ENCODE measurements around the gene PRRG2.

PRRG2 gene

GRCh38 chr19:49556412-49557398, 24.4 kb upstream of the PRRG2 start:
- TF ChIP-seq ZBTB7A (tag by site-specific recombination; IDR thresholded peaks at IDR 0.05; ENCODE audit: low read depth): 0 out of 2 replicates have a peak, but pooled peaks have one; percentile 26
- TF ChIP-seq ZNF501 (tag by site-specific recombination; IDR thresholded peaks at IDR 0.05): no peak
- TF ChIP-seq OVOL3 (tag by site-specific recombination; IDR thresholded peaks at IDR 0.05): no peak
- no peak for TF ChIP-seq ZXDB (tag by site-specific recombination; IDR thresholded peaks at IDR 0.05)
- TF ChIP-seq KLF10 (tag by site-specific recombination; IDR thresholded peaks at IDR 0.05): no peak
- TF ChIP-seq ZNF548 (tag by site-specific recombination; IDR thresholded peaks at IDR 0.05): no peak
- TF ChIP-seq BCL11A (tag by site-specific recombination; IDR thresholded peaks at IDR 0.05; ENCODE audit: low read depth): no peak
- 0 out of 2 replicates have a peak, but pooled peaks have one; percentile 33 for TF ChIP-seq ZNF580 (tag by site-specific recombination; IDR thresholded peaks at IDR 0.05)
- TF ChIP-seq ZNF174 (tag by site-specific recombination; IDR thresholded peaks at IDR 0.05): no peak
- no peak for TF ChIP-seq ZFHX2 (tag by site-specific recombination; conservative IDR thresholded peaks at IDR 0.05)
- no peak for TF ChIP-seq ZNF112 (tag by site-specific recombination; IDR thresholded peaks at IDR 0.05)
- no peak for TF ChIP-seq TCF7L2 (IDR thresholded peaks at IDR 0.05; ENCODE audit: borderline replicate concordance, low read depth, low read length)
- no peak for TF ChIP-seq ZNF404 (tag by site-specific recombination; IDR thresholded peaks at IDR 0.05)
- no peak for TF ChIP-seq ZFP3 (tag by site-specific recombination; IDR thresholded peaks at IDR 0.05; ENCODE audit: low read depth)
- TF ChIP-seq HOXC10 (CRISPR knock-in tag; IDR thresholded peaks at IDR 0.05): no peak
- TF ChIP-seq, protein P1, sequence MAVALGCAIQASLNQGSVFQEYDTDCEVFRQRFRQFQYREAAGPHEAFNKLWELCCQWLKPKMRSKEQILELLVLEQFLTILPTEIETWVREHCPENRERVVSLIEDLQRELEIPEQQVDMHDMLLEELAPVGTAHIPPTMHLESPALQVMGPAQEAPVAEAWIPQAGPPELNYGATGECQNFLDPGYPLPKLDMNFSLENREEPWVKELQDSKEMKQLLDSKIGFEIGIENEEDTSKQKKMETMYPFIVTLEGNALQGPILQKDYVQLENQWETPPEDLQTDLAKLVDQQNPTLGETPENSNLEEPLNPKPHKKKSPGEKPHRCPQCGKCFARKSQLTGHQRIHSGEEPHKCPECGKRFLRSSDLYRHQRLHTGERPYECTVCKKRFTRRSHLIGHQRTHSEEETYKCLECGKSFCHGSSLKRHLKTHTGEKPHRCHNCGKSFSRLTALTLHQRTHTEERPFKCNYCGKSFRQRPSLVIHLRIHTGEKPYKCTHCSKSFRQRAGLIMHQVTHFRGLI (tag by site-specific recombination; IDR thresholded peaks at IDR 0.05): 0 out of 2 replicates have a peak, but pooled peaks have one; percentile 50
- no peaks in the 10 kb centered on the region; the same call in 1 of the 2 replicates for H3K4me1 ChIP-seq (ENCODE audit: control insufficient read depth, insufficient read depth, low read length)
- no peaks in the 10 kb centered on the region for H3K9me3 ChIP-seq (ENCODE audit: control insufficient read depth, insufficient read depth, low read depth, low read length)
- no peak overlapping the region for H3K4me3 ChIP-seq (ENCODE audit: low read depth, low read length)
- H3K27ac ChIP-seq (ENCODE audit: extremely low read depth, low read depth, low read length): no peak overlapping the region
- POLR2A ChIA-PET: interaction anchor here (0.6 kb wide), 1 partner anchor 61 kb away, joined by 3 read pairs; no protein-coding TSS in a partner anchor
- CTCF ChIA-PET: interaction anchor here (2.0 to 10.6 kb wide), 2 partner anchors 10 to 15 kb away, joined by 11 to 99 read pairs; no protein-coding TSS in a partner anchor
- peaks cover 33 to 65% of the 10 kb centered on the region in 2 experiments for H3K36me3 ChIP-seq (ENCODE audit: control insufficient read depth in 2 of 2, insufficient read depth in 1 of 2, low read length in 2 of 2)

GRCh38 chr19:49557641-49558325, 23.3 kb upstream of the PRRG2 start:
- H3K27ac ChIP-seq (ENCODE audit: extremely low read depth, low read depth, low read length): no peak overlapping the region
- ChIA-PET POLR2A (interaction anchor here (0.6 to 1.8 kb wide), 3 partner anchors 13 to 170 kb away, joined by 3 to 5 read pairs (median 3); no protein-coding TSS in a partner anchor), CTCF (interaction anchor here (0.6 to 10.6 kb wide), 5 partner anchors 9 to 943 kb away, joined by 3 to 99 read pairs (median 11); partner anchors contain the start of gene FAM83E)
- no peaks in the 10 kb centered on the region; the same call in 1 of the 2 replicates for H3K4me1 ChIP-seq (ENCODE audit: control insufficient read depth, insufficient read depth, low read length)
- peaks cover 37 to 65% of the 10 kb centered on the region in 2 experiments for H3K36me3 ChIP-seq (ENCODE audit: control insufficient read depth in 2 of 2, insufficient read depth in 1 of 2, low read length in 2 of 2)
- no peak overlapping the region for H3K4me3 ChIP-seq (ENCODE audit: low read depth, low read length)
- TF ChIP-seq ZNF48 (tag by site-specific recombination; IDR thresholded peaks at IDR 0.05): no peak
- peak; percentile 96 for TF ChIP-seq ZNF664 (tag by site-specific recombination; IDR thresholded peaks at IDR 0.05)
- no peaks in the 10 kb centered on the region for H3K9me3 ChIP-seq (ENCODE audit: control insufficient read depth, insufficient read depth, low read depth, low read length)

All from HEK293 (cell line).